Measurements from ENCODE around the gene PRKACB. TPM values are rescaled to one million over a fixed set of nuclear protein-coding genes. Genes with fewer than 3 reads are reported as not detected.

The PRKACB gene
- total RNA-seq, 2 experiments from 2014 or later: 49.7 to 52.4 TPM

- Histone ChIP-seq H3K27ac (ENCODE audit: low read depth in 1 of 2, low read length in 2 of 2) (no peak overlapping the region), H3K27me3 (ENCODE audit: control insufficient read depth in 1 of 2, insufficient read depth in 2 of 2, low read length in 2 of 2) (no peaks in the 10 kb centered on the region), H3K9me3 (ENCODE audit: control insufficient read depth in 1 of 2, insufficient read depth in 1 of 2, low read length in 2 of 2) (no peaks in the 10 kb centered on the region), H3K4me3 (ENCODE audit: low read length) (no peak overlapping the region), H3K4me1 (ENCODE audit: insufficient read depth, low read length) (peaks cover 12% of the 10 kb centered on the region), H3K36me3 (ENCODE audit: insufficient read depth, low read length) (no peaks in the 10 kb centered on the region)
- TF ChIP-seq CTCF (IDR thresholded peaks at IDR 0.05): no peak
- Mint-ChIP-seq H3K4me1 (ENCODE audit: low read depth) (peaks cover 16% of the 10 kb centered on the region), H3K27me3 (no peaks in the 10 kb centered on the region), H3K9me3 (no peaks in the 10 kb centered on the region), H3K36me3 (ENCODE audit: low read depth) (no peaks in the 10 kb centered on the region), H3K4me3 (no peak overlapping the region), H3K27ac (no peak overlapping the region)
- no peak for DNase-seq
- CTCF ChIA-PET: no interaction called here
- intact Hi-C loops (cut with DNase I, micrococcal nuclease): no loop called here
- ATAC-seq (ENCODE audit: poor library complexity): no peak
- POLR2A ChIA-PET: no interaction called here
These were observed 124.3 kb downstream of the PRKACB start for GRCh38 chr1:84268346-84268745.

- no peak overlapping the region for H3K27ac ChIP-seq (ENCODE audit: low read depth in 1 of 2, low read length in 2 of 2)
- no peak overlapping the region for H3K27ac Mint-ChIP-seq
- no peaks in the 10 kb centered on the region for H3K36me3 Mint-ChIP-seq (ENCODE audit: low read depth)
- H3K4me3 ChIP-seq (ENCODE audit: low read length): no peak overlapping the region
- no peak for DNase-seq
- H3K9me3 Mint-ChIP-seq: no peaks in the 10 kb centered on the region
- no peaks in the 10 kb centered on the region for H3K36me3 ChIP-seq (ENCODE audit: insufficient read depth, low read length)
- H3K4me3 Mint-ChIP-seq: no peak overlapping the region
- no peak for ATAC-seq (ENCODE audit: poor library complexity)
- no peak for TF ChIP-seq CTCF (IDR thresholded peaks at IDR 0.05)
- no peaks in the 10 kb centered on the region for H3K27me3 ChIP-seq (ENCODE audit: control insufficient read depth in 1 of 2, insufficient read depth in 2 of 2, low read length in 2 of 2)
- intact Hi-C loops (cut with DNase I, micrococcal nuclease): no loop called here
- no peaks in the 10 kb centered on the region for H3K27me3 Mint-ChIP-seq
- H3K4me1 ChIP-seq (ENCODE audit: insufficient read depth, low read length): peaks cover 12% of the 10 kb centered on the region
- POLR2A ChIA-PET: no interaction called here
- no peaks in the 10 kb centered on the region for H3K9me3 ChIP-seq (ENCODE audit: control insufficient read depth in 1 of 2, insufficient read depth in 1 of 2, low read length in 2 of 2)
- H3K4me1 Mint-ChIP-seq (ENCODE audit: low read depth): peaks cover 16% of the 10 kb centered on the region
- CTCF ChIA-PET: no interaction called here
These were observed 125.2 kb downstream of the PRKACB start for GRCh38 chr1:84269306-84269705.

DNA sequence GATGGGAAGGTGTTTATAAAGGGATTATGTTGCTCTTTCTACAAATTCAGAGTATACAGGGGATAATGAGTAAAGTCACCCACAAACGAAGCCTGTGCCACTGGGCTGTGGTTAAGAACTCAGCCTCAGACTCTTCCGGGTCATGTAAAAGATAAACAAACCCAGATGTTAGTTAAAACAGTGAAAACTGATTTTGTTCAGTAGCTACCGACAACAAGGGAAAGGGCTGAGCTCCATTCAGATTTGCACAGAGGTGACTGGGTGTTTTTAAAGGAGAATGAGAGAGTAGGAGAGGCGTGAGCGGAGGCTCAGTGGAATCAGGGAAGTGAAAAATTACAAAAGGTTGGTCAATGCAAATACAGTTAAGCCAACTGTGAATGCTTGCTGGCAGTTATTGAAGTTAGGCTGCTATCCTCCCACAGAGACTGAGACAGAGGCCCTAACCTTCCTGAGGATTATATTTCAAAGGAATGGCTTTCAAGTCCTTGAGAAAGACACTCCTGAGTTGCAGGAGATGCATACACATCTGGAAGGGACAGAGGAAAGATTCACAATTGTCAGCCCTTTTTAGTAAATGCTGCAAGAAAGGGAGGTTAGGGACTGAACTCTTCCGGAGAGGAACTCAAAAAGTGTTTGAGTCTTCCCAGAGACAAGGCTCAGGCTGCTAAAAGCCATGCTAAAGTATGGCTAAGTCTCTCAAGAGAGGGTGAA lies 127.5 kb downstream of the PRKACB start:
- Histone ChIP-seq H3K27ac (ENCODE audit: low read depth in 1 of 2, low read length in 2 of 2) (peak overlapping the region in 1 of 2 donors; percentile 4), H3K4me3 (ENCODE audit: low read length) (no peak overlapping the region), H3K36me3 (ENCODE audit: insufficient read depth, low read length) (no peaks in the 10 kb centered on the region), H3K4me1 (ENCODE audit: insufficient read depth, low read length) (peaks cover 12% of the 10 kb centered on the region), H3K9me3 (ENCODE audit: control insufficient read depth in 1 of 2, insufficient read depth in 1 of 2, low read length in 2 of 2) (no peaks in the 10 kb centered on the region), H3K27me3 (ENCODE audit: control insufficient read depth in 1 of 2, insufficient read depth in 2 of 2, low read length in 2 of 2) (no peaks in the 10 kb centered on the region)
- H3K4me3 Mint-ChIP-seq: peak overlapping the region; percentile 16
- no peaks in the 10 kb centered on the region for H3K27me3 Mint-ChIP-seq
- no peak for TF ChIP-seq CTCF (IDR thresholded peaks at IDR 0.05)
- H3K36me3 Mint-ChIP-seq (ENCODE audit: low read depth): no peaks in the 10 kb centered on the region
- CTCF ChIA-PET: no interaction called here
- DNase-seq: peak in 3 of 14 experiments; percentile 3 to 12 (median 6)
- H3K9me3 Mint-ChIP-seq: no peaks in the 10 kb centered on the region
- POLR2A ChIA-PET: interaction anchor here (1.0 to 1.3 kb wide), 2 partner anchors 28 to 60 kb away, joined by 3 read pairs; no protein-coding TSS in a partner anchor
- ATAC-seq (ENCODE audit: poor library complexity): peak; percentile 64
- H3K27ac Mint-ChIP-seq: peak overlapping the region; percentile 55
- intact Hi-C loops (cut with DNase I, micrococcal nuclease): no loop called here
- H3K4me1 Mint-ChIP-seq (ENCODE audit: low read depth): peaks cover 16% of the 10 kb centered on the region

Data from CD4-positive, alpha-beta T cell (primary cell).